IMR-90 (cell line): ENCODE results near the gene SETDB1. TPM values are rescaled to one million over a fixed set of nuclear protein-coding genes. Genes with fewer than 3 reads are reported as not detected.

Experiments
- ATAC-seq: fragments of 200-7000 bp; cut with Tn5 transposase; 2 replicates; pipeline ENCODE4 v1.9.1; 2020; ENCODE audit warnings: low read depth, mild to moderate bottlenecking, moderate library complexity
- BruUV-seq: library from RNA; stranded (reverse); fragments of 400-500 nt; replicated peaks from 2 replicates; lab custom pipeline; 2021; lab: Mats Ljungman, UMichigan
- CTCF ChIA-PET: fragments of 300-600 bp; formaldehyde crosslinking; extraction: SDS; loops from one replicate; lab custom pipeline; 2021; ENCODE audit warnings: antibody characterized with exemption; lab: Yijun Ruan, JAX
- POLR2A ChIA-PET: fragments of 300-600 bp; sonication (Branson Sonifier 250); formaldehyde crosslinking; loops from one replicate; lab custom pipeline; 2022; ENCODE audit warnings: antibody characterized with exemption; ENCODE audit not compliant: unreplicated experiment; lab: Charles Lee
- DNase-seq: peaks from one replicate; pipeline ENCODE4 v3.0.0; 2013
- H2AFZ ChIP-seq: replicated peaks from 2 replicates; pipeline ENCODE3; 2013; ENCODE audit warnings: low read length, mild to moderate bottlenecking; ENCODE audit not compliant: poor library complexity
- H2AK5ac ChIP-seq: 2 replicates; pipeline ENCODE4 v1.6.1; 2013; ENCODE audit warnings: low read depth, low read length, inconsistent platforms
- H2AK9ac ChIP-seq: replicated peaks from 2 replicates; pipeline ENCODE3; 2013; ENCODE audit warnings: mild to moderate bottlenecking, low read depth, low read length, moderate library complexity; ENCODE audit not compliant: poor library complexity
- H2BK120ac ChIP-seq: 2 replicates; pipeline ENCODE4 v1.6.1; 2013; ENCODE audit warnings: low read depth, low read length, inconsistent platforms
- H2BK15ac ChIP-seq: 3 replicates; pipeline ENCODE4 v1.6.1; 2013; ENCODE audit warnings: low read depth, low read length, inconsistent platforms
- H2BK20ac ChIP-seq: 2 replicates; pipeline ENCODE4 v1.6.1; 2013; ENCODE audit warnings: low read depth, mild to moderate bottlenecking, inconsistent platforms, low read length, moderate library complexity
- H2BK5ac ChIP-seq: 2 replicates; pipeline ENCODE4 v1.6.1; 2013; ENCODE audit warnings: mild to moderate bottlenecking, low read depth, low read length, inconsistent platforms; ENCODE audit not compliant: poor library complexity, severe bottlenecking
- H3K14ac ChIP-seq: replicated peaks from 2 replicates; pipeline ENCODE4 v1.6.1; 2013; ENCODE audit warnings: low read depth, low read length, inconsistent platforms
- H3K18ac ChIP-seq: 2 replicates; pipeline ENCODE4 v1.6.1; 2013; ENCODE audit warnings: low read depth, low read length, control low read depth
- H3K23ac ChIP-seq: 2 replicates; pipeline ENCODE4 v1.6.1; 2013; ENCODE audit warnings: low read depth, low read length, inconsistent platforms
- H3K27ac ChIP-seq: 2 replicates; pipeline ENCODE4 v1.5.1; 2013; ENCODE audit warnings: mild to moderate bottlenecking, control low read depth, low read length; ENCODE audit not compliant: insufficient read depth
- H3K27me3 ChIP-seq: 2 replicates; pipeline ENCODE4 v1.6.1; 2013; ENCODE audit warnings: low read length; ENCODE audit not compliant: control insufficient read depth, insufficient read depth
- H3K36me3 ChIP-seq: 2 replicates; pipeline ENCODE4 v1.6.1; 2013; ENCODE audit warnings: low read length, mixed read lengths; ENCODE audit not compliant: control insufficient read depth, insufficient read depth
- H3K4ac ChIP-seq: 2 replicates; pipeline ENCODE4 v1.6.1; 2013; ENCODE audit warnings: low read depth, low read length, inconsistent platforms
- H3K4me1 ChIP-seq: 2 replicates; pipeline ENCODE4 v1.6.1; 2013; ENCODE audit warnings: low read length, mixed read lengths; ENCODE audit not compliant: control insufficient read depth, insufficient read depth
- H3K4me2 ChIP-seq: 2 replicates; pipeline ENCODE4 v1.6.1; 2013; ENCODE audit warnings: low read depth, mild to moderate bottlenecking, control low read depth, low read length, moderate library complexity
- H3K4me3 ChIP-seq: 2 replicates; pipeline ENCODE4 v1.5.1; 2013; ENCODE audit warnings: low read depth, mild to moderate bottlenecking, control low read depth, low read length, moderate library complexity; ENCODE audit not compliant: insufficient read depth
- H3K56ac ChIP-seq: 2 replicates; pipeline ENCODE4 v1.6.1; 2013; ENCODE audit warnings: low read length, inconsistent platforms; ENCODE audit not compliant: insufficient read depth; ENCODE audit errors: extremely low read depth
- H3K79me1 ChIP-seq, 2 experiments: 2 replicates each; pipeline ENCODE4 v1.6.1; 2013; ENCODE audit warnings: low read length in 2 of 2, inconsistent platforms in 1 of 2, low read depth in 1 of 2
- H3K9ac ChIP-seq: 2 replicates; pipeline ENCODE4 v1.6.1; 2013; ENCODE audit warnings: low read depth, low read length, control low read depth
- H3K9me1 ChIP-seq: 2 replicates; pipeline ENCODE4 v1.6.1; 2013; ENCODE audit warnings: low read length, inconsistent platforms; ENCODE audit not compliant: insufficient read depth
- H3K9me3 ChIP-seq: 2 replicates; pipeline ENCODE4 v1.6.1; 2013; ENCODE audit warnings: low read length; ENCODE audit not compliant: control insufficient read depth, insufficient read depth
- H4K20me1 ChIP-seq: 2 replicates; pipeline ENCODE4 v1.6.1; 2013; ENCODE audit warnings: low read length, inconsistent platforms; ENCODE audit not compliant: insufficient read depth
- H4K5ac ChIP-seq: 2 replicates; pipeline ENCODE4 v1.6.1; 2013; ENCODE audit warnings: mild to moderate bottlenecking, low read depth, low read length, control low read depth
- H4K8ac ChIP-seq, 2 experiments: 2 replicates each; pipeline ENCODE4 v1.6.1; 2013; ENCODE audit warnings: low read depth in 2 of 2, low read length in 2 of 2, control low read depth in 1 of 2, inconsistent platforms in 1 of 2
- H4K91ac ChIP-seq: 2 replicates; pipeline ENCODE4 v1.6.1; 2013; ENCODE audit warnings: low read depth, low read length, inconsistent platforms; ENCODE audit not compliant: insufficient read depth
- FOS ChIP-seq: fragments of 150-350 bp; IDR thresholded peaks from 2 replicates; pipeline ENCODE4 v1.6.1; 2016; ENCODE audit warnings: low read depth, low read length
- MAFK ChIP-seq: IDR thresholded peaks from 2 replicates; pipeline ENCODE4 v1.6.1; 2012; ENCODE audit warnings: low read depth, low read length, improper control_type of control experiment
- MXI1 ChIP-seq: IDR thresholded peaks from 2 replicates; pipeline ENCODE4 v1.6.1; 2012; ENCODE audit warnings: low read depth, mild to moderate bottlenecking, low read length, moderate library complexity, borderline replicate concordance
- NFE2L2 ChIP-seq: fragments of 150-350 bp; IDR thresholded peaks from 2 replicates; pipeline ENCODE4 v1.6.1; 2016; ENCODE audit warnings: low read depth, mild to moderate bottlenecking, low read length
- POLR2A ChIP-seq: IDR thresholded peaks from 2 replicates; pipeline ENCODE4 v1.6.1; 2012; ENCODE audit warnings: mild to moderate bottlenecking, low read depth, low read length
- RCOR1 ChIP-seq: IDR thresholded peaks from 2 replicates; pipeline ENCODE4 v1.6.1; 2012; ENCODE audit warnings: mild to moderate bottlenecking, low read length, improper control_type of control experiment; ENCODE audit not compliant: insufficient replicate concordance
- SMC3 ChIP-seq: fragments of 150-350 bp; IDR thresholded peaks from 2 replicates; pipeline ENCODE4 v1.6.1; 2016; ENCODE audit warnings: low read depth, mild to moderate bottlenecking, antibody characterized with exemption, low read length, moderate library complexity
- WGBS, 2 experiments: methylation state at CpG; one replicate each; pipeline versions ENCODE4 v1.1.5 to v1.1.7; 2013; ENCODE audit warnings: missing lambda C conversion rate in 2 of 2; ENCODE audit not compliant: insufficient read length in 1 of 2; ENCODE audit errors: extremely low coverage in 2 of 2; 5-methylcytosine and 5-hydroxymethylcytosine counted together
- dilution Hi-C: fragments of 300-500 bp; cut with HindIII; formaldehyde crosslinking; loops from one replicate; pipeline ENCODE4 v1.14.3; 2018; ENCODE audit warnings: low sequenced_read_pairs; ENCODE audit not compliant: unreplicated experiment
- in situ Hi-C: fragments of 300-500 bp; cut with MboI; formaldehyde crosslinking; loops from 3 replicates; pipeline ENCODE4 v1.14.3; 2019; ENCODE audit warnings: low sequenced_read_pairs, inconsistent platforms, mixed read lengths
- intact Hi-C: fragments of 100-400 bp; cut with micrococcal nuclease; formaldehyde crosslinking; loops from 2 replicates; pipeline ENCODE4 v1.10.0; 2022
- polyA plus RNA-seq, 3 experiments: library from polyadenylated mRNA; depleted of rRNA; stranded (reverse); fragments of >200 nt; gene quantifications; 2 replicates each; pipeline ENCODE4 v1.2.3, GENCODE V29; 2012; ENCODE audit warnings: low replicate concordance in 1 of 3
- total RNA-seq: library from RNA; depleted of rRNA; stranded (reverse); fragments of >200 nt; gene quantifications from 2 replicates; pipeline ENCODE4 v1.2.3, GENCODE V29; 2012
- TF ChIP-seq, protein P1 (sequence below): fragments of 150-350 bp; IDR thresholded peaks from 2 replicates; pipeline ENCODE4 v1.6.1; 2017; ENCODE audit warnings: mild to moderate bottlenecking, antibody characterized with exemption, low read length, low read depth

The SETDB1 gene
- total and polyA plus RNA-seq, 2 of the 4 experiments (the other 2 are of a cell fraction): 18.7 to 22.9 TPM

- H3K9ac ChIP-seq: no peak overlapping the region
- 100% methylated on average over 6 of the region's 14 CpGs; no CpG with 5 or more reads in 1 of the 2 experiments for WGBS, 2 experiments
- no peak overlapping the region for H2BK20ac ChIP-seq
- no peak overlapping the region for H4K8ac ChIP-seq
- no peak overlapping the region for H2AK5ac ChIP-seq
- no peak overlapping the region for H2AFZ ChIP-seq
- H3K56ac ChIP-seq: no peak overlapping the region
- H3K4me1 ChIP-seq: 0 out of 2 replicates have a peak, but pooled peaks cover 1% of the 10 kb centered on the region
- no peaks in the 10 kb centered on the region for H3K27me3 ChIP-seq
- ChIA-PET CTCF (no interaction called here), POLR2A (no interaction called here)
- no peaks in the 10 kb centered on the region for H4K20me1 ChIP-seq
- no peak overlapping the region for H3K18ac ChIP-seq
- dilution Hi-C loops: no loop called here
- H3K27ac ChIP-seq: no peak overlapping the region
- TF ChIP-seq NFE2L2 (no peak), SMC3 (no peak), MXI1 (no peak), FOS (no peak), RCOR1 (no peak), MAFK (no peak), POLR2A (no peak)
- TF ChIP-seq, protein P1, sequence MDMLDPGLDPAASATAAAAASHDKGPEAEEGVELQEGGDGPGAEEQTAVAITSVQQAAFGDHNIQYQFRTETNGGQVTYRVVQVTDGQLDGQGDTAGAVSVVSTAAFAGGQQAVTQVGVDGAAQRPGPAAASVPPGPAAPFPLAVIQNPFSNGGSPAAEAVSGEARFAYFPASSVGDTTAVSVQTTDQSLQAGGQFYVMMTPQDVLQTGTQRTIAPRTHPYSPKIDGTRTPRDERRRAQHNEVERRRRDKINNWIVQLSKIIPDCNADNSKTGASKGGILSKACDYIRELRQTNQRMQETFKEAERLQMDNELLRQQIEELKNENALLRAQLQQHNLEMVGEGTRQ: no peak
- H4K5ac ChIP-seq: no peak overlapping the region
- H2BK120ac ChIP-seq: no peak overlapping the region
- peaks cover 9 to 35% of the 10 kb centered on the region in 2 experiments for H3K79me1 ChIP-seq
- no peak overlapping the region for H3K4ac ChIP-seq
- H2BK15ac ChIP-seq: no peak overlapping the region
- no peaks in the 10 kb centered on the region for H3K9me3 ChIP-seq
- DNase-seq (no peak), ATAC-seq (no peak; the same call in 1 of the 2 replicates)
- H3K36me3 ChIP-seq: no peaks in the 10 kb centered on the region
- no peak overlapping the region for H3K14ac ChIP-seq
- no TSS peak for BruUV-seq
- in situ Hi-C loops: no loop called here
- intact Hi-C loops: no loop called here
- H3K9me1 ChIP-seq: peaks cover 3% of the 10 kb centered on the region
- no peak overlapping the region for H2AK9ac ChIP-seq
- H2BK5ac ChIP-seq: no peak overlapping the region
- no peak overlapping the region for H4K91ac ChIP-seq
- no peak overlapping the region for H3K23ac ChIP-seq
- H3K4me2 ChIP-seq: no peak overlapping the region
- H3K4me3 ChIP-seq: no peak overlapping the region
These were observed 86.7 kb downstream of the SETDB1 start for GRCh38 chr1:151012684-151013471.
